ENCODE measurements around the gene SETD2.
"Not testable (repeated sequence)": the region's sequence is repeated elsewhere in the genome, so short reads cannot be mapped to it uniquely, and the experiment has no call there.

SETD2 gene

DNA sequence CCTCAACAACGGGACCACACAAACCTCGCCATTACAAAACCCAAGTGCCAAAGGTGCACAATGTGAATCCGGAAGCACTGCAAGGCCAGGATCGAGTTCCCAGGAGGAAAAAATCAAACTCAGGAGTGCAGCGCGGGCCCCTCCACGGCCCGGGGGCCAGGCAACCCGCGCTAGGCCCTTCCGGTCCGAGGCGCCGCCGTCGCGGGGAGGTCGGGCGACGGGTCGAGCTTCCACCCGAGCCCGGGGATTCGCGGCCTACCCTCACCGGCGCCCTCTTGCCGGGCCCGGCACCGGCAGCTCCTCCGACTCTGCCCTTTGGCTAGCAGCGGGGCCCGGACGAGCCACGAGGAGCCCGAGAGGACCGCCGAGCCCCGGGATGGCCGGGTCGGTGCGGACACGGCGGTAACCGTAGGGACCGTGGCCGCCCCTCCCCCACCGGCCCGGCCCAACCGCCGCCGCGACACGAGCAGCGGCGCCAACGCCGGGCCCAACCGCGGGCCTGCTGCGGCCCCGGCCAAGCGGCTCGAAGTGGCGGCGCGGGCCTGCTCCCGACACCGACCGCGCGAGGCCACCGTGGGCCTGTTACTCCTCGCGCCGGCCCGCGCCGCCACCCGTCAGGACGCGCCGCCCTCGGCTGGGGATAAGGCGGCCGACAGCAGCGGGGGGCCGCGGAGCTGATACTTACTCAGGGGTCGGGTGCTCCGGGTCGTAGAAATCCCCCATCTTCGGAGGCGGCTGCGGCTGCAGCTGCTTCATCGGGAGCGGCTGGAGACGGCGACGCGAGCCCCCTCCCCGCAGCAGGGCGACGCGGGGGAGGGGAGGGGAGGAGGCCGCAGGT, 525 bp downstream of the SETD2 start:
- peak; percentile 38 for DNase-seq (ENCODE audit: insufficient read length, low spot score)
- FAIRE-seq: no peak

DNA sequence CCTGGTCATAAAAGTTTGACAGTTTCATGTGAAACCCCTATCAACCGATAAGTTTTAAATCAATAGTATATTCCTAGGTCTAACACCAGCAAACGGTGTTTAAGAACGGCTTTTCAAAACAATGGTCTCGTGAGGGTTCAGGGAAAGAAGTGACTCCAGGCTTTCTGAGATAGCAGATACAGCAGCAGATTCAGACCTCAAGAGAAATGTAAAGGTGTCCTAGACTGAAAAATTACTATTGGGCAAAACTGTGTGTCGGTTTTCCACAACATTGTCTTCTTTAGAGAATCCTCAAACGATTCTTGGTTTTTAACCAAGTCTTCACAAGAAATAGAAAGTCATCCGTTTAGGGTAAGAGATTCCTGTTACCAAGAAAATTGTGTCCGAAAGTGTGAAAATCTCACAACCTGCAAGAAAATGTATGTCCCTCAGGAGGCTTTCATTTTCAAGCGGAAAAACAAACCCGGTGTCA, 1.2 kb downstream of the SETD2 start:
- TF ChIP-seq POLR2A (IDR thresholded peaks at IDR 0.05; ENCODE audit: low read depth, low read length): no peak
- DNase-seq (ENCODE audit: insufficient read length, low spot score) (no peak), FAIRE-seq (no peak)

More for the DNA sequence above, 525 bp downstream of the SETD2 start:
- TF ChIP-seq POLR2A (IDR thresholded peaks at IDR 0.05; ENCODE audit: low read depth, low read length): peak; percentile 34

DNA sequence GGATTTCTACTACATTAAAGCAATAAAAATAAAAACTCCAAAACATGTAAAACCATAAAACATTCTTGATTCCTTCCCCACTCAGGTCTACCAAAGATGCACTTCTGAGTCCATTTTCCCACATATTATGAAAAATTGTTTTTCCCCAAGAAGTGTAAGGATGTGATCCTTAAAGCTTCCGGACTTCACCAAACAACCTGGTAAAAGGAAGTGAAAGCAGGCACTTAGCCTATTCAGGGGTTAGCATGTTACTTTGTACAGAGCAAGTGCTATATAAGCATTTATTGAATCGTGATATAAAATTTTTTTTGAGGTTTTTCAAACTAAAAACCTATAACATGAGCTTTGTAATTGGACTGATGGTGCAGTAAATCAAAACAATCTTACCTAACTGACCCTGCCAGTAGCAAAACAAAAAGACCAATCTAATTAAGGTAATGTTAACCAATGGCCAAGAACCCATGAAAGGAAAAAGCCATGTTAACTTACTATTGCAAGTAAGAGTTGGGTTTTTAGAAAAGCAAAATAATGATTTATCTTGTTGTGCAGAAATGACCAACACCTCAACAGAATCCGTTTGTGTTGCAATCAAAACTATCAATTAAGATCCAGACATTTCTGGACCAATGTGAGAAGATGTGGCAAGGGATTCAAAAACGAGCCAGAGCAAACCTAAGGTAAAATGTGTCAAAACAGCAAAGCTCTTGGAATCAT, 1.8 kb downstream of the SETD2 start:
- TF ChIP-seq POLR2A (IDR thresholded peaks at IDR 0.05; ENCODE audit: low read depth, low read length): no peak
- DNase-seq (ENCODE audit: insufficient read length, low spot score) (no peak), FAIRE-seq (no peak)

DNA sequence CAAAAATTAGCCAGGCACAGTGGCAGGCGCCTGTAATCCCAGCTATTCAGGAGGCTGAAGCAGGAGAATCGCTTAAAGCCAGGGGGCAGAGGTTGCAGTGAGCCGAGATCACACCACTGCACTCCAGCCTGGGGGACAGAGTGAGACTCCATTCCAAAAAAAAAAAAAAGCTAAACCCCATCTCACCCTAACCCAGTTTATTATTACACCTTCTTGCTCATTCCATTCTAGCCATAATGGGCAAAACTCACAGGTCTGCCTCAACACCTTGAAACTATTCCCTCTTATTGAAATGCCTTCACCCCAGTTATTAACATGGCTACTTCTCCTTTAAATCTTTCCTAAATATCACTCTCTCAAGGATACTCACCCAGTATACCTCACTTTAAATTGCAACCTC, 4.1 kb downstream of the SETD2 start:
- TF ChIP-seq POLR2A (IDR thresholded peaks at IDR 0.05; ENCODE audit: low read depth, low read length): no peak
- DNase-seq (ENCODE audit: insufficient read length, low spot score) (no peak), FAIRE-seq (no peak)

DNA sequence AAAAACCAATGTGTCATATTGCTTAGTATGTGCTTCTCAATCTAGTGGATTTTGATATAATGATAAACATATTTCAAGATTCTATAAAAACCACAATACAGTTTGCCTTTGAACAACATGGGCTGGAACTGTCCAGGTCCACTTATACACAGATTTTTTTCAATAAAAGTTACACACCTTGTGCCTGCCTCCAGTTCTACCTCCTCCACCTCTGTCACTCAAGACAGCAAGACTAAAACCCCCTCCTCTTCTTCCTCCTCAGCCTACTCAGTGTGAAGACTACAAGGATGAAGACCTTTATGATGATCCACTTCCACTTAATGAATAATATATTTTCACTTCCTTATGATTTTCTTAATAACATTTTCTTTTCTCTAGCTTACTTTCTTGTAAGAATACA, 5.7 kb downstream of the SETD2 start:
- no peak for FAIRE-seq
- no peak for DNase-seq (ENCODE audit: insufficient read length, low spot score)
- no peak for TF ChIP-seq POLR2A (IDR thresholded peaks at IDR 0.05; ENCODE audit: low read depth, low read length)

DNA sequence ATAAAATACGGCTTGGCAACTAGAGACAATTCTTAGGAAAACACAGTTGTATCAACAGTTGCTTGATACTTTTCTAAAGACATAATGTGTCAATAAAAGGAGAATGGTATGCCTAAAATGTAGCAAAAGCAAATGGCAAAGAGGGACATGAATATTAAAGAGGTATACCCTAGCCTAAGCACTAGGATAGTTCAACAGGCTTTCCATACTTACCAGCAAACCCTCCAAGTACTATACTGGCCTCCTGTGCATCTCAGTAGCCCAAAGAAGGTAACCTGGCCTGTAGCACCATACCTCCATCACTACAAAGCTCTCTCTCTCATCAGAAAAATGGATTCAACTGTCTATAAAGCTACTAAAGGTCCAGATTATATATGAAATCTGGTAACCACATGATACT, 7.5 kb downstream of the SETD2 start:
- no peak for DNase-seq (ENCODE audit: insufficient read length, low spot score)
- peak; percentile 15 for FAIRE-seq
- no peak for TF ChIP-seq POLR2A (IDR thresholded peaks at IDR 0.05; ENCODE audit: low read depth, low read length)

DNA sequence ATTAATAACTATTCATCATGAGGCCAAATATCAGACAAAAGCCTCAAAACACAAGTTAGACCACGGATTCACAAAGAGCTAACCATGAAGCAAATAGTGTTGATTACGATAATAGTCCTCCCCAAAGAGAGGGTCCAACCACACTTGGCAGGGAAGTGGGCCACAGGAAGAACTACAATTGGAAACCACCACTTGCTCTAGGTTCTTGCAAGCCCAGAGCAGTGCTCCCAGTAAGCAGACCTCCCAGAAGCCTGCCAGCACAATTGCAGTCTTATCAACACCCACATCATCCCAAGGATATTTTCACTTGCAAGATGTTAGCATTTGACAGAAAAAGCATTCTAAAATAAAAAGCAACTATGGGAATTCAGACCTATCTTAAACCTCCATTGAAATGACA, 11.3 kb downstream of the SETD2 start:
- no peak for TF ChIP-seq POLR2A (IDR thresholded peaks at IDR 0.05; ENCODE audit: low read depth, low read length)
- DNase-seq (ENCODE audit: insufficient read length, low spot score) (no peak), FAIRE-seq (no peak)

DNA sequence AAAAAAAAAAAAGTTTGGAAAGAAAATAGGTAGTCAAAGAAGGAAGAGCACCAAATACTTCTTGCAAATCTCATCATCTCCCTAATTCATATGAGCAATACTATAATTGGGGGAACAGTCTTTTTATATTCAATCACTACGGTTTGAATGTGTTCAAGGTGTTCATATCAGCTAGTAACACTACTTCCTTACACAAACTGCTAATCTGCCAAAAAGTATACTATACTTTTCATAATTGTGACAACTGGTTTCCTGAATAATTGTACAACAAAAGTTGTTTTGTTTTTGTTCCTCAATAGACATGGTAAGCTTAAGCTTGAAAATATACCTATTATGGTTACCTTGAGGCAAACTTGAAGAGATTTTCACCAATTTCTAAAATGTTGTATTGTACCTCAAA, 12.1 kb downstream of the SETD2 start:
- FAIRE-seq (peak; percentile 71), DNase-seq (ENCODE audit: insufficient read length, low spot score) (no peak)
- TF ChIP-seq POLR2A (IDR thresholded peaks at IDR 0.05; ENCODE audit: low read depth, low read length): no peak

DNA sequence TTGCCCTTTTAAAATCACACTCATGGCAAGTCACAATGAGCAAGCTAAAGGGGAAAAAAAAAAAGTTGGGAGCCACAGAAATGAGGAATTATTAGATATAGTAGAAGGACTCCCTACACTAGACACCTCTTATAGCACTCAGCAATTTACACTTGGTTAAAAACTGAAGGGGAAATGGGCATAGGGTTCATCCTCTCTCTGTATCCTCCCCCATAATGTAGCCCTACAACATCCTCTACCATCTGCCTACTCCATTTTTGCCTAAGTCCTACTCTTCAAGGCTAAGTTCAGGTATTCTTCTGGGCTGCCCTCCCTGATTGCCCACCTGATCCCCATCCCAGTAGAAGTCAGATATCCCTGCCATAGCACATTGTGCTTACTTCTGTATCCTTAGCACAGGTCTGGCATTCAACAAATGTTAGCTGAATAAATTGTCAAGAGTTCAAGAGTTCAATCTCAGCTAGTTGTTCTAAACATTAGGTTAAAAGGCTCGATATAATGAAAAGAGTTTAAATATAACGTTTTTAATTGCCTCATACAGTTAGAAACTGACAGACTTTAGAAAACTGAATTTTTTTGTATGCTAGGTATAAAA, 14.5 kb downstream of the SETD2 start:
- FAIRE-seq: no peak
- DNase-seq (ENCODE audit: insufficient read length, low spot score): no peak
- TF ChIP-seq POLR2A (IDR thresholded peaks at IDR 0.05; ENCODE audit: low read depth, low read length): no peak

DNA sequence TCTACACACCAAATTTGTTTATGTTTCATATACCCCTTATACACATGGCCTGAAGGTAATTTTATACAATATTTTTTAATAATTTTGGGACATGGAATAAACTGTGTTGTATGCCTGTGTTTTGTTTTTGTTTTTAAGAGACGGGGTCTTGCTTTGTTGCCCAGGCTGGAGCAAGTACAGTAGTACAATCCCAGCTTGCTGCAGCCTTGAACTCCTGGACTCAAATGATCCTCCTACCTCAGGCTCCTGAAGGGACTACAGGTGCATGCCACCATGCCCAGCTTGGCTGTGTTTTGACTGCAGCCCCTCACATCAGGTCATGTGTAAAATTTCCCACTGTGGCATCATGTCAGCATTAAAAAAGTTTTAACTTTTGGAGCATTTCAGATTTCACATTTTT, 18.6 kb downstream of the SETD2 start:
- no peak for FAIRE-seq
- no peak for DNase-seq (ENCODE audit: insufficient read length, low spot score)
- no peak for TF ChIP-seq POLR2A (IDR thresholded peaks at IDR 0.05; ENCODE audit: low read depth, low read length)

DNA sequence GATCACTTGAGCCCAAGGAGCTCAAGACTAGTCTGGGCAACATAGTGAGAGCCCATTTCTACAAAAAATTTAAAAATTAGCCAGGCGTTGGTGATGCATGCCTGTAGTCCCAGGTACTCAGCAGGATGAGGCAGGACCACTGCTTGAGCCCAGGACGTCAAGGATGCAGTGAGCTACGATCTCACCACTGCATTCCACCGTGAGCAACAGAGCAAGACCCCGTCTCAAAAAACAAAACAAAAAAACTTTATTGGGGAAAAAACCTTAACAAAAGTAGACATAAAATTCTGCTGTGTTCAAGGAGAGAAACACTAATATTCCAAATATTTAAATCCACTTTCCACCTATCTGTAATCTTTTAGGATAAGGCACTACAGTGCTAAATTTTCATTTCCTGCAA, 20.8 kb downstream of the SETD2 start:
- TF ChIP-seq POLR2A (IDR thresholded peaks at IDR 0.05; ENCODE audit: low read depth, low read length): no peak
- DNase-seq (ENCODE audit: insufficient read length, low spot score) (no peak), FAIRE-seq (no peak)

DNA sequence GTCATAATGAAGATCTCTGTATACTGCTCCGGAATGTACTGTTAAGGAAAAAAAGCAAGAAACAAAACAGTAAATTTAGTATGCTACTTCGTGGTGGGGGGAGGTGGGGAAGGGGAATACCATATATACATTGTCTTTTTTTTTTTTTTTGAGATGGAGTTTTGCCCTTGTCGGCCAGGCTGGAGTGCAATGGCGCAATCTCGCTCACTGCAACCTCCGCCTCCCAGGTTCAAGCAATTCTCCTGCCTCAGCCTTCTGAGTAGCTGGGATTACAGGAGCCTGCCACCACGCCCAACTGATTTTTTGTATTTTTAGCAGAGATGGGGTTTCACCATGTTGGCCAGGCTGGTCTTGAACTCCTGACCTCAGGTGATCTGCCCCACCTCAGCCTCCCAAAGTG, 21.4 kb downstream of the SETD2 start:
- FAIRE-seq; DNase-seq (ENCODE audit: insufficient read length, low spot score): not testable (repeated sequence)

DNA sequence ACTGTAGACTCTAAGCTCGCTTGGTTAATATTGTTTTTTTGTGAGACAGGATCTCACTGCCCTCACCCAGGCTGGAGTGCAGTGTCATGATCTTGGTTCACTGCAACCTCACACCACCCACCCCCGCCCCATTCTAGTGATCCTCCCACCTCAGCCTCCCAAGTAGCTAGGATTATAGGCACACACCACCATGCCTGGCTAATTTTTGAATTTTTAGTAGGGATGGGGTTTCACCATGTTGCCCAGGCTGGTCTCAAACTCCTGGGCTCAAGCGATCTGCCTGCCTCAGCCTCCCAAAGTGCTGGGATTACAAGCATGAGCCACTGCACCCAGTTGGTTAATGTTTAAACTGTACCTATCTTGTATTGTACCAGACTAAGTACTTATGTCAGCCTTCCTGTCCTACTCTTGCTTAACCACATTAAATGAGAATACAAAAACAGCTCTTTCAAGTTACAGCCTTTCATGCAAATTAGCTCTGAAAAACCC, 22.9 kb downstream of the SETD2 start:
- DNase-seq (ENCODE audit: insufficient read length, low spot score); FAIRE-seq: not testable (repeated sequence)

DNA sequence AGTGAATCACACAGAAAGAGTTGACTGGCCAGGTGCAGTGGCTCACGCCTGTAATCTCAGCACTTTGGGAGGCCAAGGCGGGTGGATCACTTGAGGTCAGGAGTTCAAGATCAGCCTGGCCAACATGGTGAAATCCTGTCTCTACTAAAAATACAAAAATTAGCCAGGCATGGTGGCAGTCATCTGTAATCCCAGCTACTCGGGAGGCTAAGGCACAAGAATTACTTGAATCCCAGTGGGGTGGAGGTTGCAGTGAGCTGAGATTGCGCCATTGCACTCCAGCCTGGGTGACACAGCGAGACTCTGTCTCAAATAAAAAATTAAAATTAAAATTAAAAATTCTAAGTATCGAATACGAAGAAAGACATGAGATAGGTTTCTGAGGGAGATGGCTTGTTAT, 23.4 kb downstream of the SETD2 start:
- not testable (repeated sequence) for DNase-seq (ENCODE audit: insufficient read length, low spot score); FAIRE-seq
